Left kidney (tissue), 2 donors: ENCODE results near the gene ZNF385A. TPM values are rescaled to one million over a fixed set of nuclear protein-coding genes. Genes with fewer than 3 reads are reported as not detected.

ENCODE experiments used
- DNase-seq: peaks from one replicate; pipeline ENCODE4 v3.0.0-alpha.2; 2013
- polyA plus RNA-seq: library from polyadenylated mRNA; unstranded; fragments of 120-200 nt; gene quantifications from one replicate; pipeline ENCODE4 v1.2.1, GENCODE V29; 2013; ENCODE audit not compliant: insufficient read length

Gene ZNF385A
- polyA plus RNA-seq, 1 donor: 10.8 TPM

DNA sequence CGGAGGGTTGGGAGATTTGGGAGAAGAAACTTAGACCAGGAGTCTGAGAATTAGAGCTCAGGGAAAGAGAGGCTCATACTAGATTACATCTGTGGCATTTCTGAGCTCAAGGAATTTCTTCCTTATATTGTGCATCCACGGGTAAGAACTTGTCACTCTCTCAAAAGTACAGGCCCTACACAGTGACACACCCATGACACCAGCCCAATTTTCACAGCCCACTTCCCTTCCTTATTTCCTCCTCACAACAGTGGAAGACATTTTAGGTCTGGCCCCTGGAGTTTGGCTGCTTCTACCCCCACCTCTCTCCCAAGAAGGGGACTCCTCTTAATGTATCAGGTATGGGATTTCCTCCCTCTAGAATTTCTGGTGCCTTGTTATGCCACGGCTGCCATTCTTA is 9.2 kb upstream of the ZNF385A start:
- DNase-seq: no peak

DNA sequence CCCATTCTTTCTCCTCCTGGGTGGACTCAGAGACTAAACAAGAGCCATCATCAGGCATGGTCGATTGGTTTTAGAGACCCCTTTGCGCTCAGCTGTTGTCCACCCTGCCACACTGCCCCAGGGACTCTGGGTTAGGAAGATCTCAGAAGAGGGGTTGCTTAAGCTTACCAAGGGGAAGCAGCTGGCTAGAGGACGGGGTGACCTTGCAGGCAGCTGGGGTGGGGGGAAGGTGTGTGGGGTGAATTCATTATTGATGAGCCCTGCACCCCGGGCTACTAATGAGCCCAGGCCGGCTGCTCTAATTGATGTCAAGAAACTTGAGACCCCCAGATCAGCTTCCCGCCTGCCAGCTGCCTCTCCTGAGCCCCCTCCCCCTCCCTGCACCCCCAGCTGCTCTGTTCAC is 8.7 kb upstream of the ZNF385A start:
- DNase-seq: no peak

GRCh38 chr12:54392485-54393206 is 8.1 kb upstream of the ZNF385A start:
- DNase-seq: no peak

DNA sequence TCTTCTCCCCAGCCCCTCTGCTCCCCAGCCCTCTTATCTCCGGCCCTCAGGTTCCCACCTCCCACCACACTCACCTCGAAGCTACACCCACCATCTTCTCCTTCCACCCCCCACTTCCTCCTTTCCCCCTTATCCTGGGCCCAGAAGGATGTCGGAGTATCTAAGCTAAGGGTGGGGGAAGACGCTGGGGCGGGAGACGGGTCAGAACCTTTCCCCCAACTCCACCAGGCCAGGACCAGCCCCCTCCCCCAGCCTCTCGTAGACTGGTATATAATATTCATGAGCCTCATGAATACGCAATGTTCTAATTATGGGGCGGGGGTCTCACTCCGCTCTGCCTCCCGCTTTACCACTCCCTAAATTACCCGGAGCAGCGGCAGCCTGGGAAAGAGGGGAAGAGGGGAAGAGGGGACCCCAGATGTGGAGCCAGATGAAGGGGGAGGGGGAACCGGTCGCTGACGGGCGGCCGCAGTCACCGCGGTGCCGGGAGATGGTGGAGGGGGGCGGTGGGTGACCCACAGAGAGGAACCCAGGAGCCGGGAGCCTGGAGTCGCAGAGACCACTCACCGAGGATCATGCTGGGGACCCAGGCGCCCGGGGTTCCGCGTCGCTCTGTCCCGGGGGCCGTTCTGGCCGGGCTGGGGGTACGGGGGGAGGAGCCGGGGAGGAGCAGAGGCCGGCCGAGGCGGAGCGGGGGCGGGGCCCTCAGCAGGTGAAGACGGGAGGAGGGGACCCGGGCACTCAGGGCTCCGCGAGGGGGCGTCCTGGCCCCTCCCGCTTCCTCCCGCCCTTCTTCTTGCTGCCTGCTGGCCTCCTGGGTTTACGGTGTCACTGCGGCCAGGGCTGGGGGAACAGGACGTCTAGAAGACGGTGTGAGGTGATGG is 6.4 kb upstream of the ZNF385A start:
- DNase-seq: no peak

GRCh38 chr12:54390176-54390667 is 5.7 kb upstream of the ZNF385A start:
- DNase-seq: no peak

- no peak for DNase-seq
Measured at GRCh38 chr12:54389607-54390175, 5.2 kb upstream of the ZNF385A start.

DNA sequence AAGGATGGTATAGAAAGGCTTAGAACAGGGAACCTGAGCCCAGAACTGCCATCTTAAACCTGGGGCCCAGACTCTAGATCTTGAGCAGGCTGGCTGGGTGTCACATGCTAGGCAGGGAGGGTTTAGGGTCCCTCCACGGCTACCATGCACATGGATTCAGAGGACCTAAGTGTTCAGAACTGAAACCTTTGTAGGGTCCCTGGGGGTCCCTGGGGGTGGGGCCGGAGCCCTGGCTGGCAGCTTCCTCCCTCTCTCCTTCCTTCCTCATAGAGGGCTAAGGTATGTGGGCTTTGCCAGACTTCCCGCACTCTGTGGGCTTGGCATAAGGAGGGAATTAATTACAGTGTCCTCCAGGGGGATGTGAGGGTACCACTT is 4.6 kb upstream of the ZNF385A start:
- DNase-seq: no peak

DNA sequence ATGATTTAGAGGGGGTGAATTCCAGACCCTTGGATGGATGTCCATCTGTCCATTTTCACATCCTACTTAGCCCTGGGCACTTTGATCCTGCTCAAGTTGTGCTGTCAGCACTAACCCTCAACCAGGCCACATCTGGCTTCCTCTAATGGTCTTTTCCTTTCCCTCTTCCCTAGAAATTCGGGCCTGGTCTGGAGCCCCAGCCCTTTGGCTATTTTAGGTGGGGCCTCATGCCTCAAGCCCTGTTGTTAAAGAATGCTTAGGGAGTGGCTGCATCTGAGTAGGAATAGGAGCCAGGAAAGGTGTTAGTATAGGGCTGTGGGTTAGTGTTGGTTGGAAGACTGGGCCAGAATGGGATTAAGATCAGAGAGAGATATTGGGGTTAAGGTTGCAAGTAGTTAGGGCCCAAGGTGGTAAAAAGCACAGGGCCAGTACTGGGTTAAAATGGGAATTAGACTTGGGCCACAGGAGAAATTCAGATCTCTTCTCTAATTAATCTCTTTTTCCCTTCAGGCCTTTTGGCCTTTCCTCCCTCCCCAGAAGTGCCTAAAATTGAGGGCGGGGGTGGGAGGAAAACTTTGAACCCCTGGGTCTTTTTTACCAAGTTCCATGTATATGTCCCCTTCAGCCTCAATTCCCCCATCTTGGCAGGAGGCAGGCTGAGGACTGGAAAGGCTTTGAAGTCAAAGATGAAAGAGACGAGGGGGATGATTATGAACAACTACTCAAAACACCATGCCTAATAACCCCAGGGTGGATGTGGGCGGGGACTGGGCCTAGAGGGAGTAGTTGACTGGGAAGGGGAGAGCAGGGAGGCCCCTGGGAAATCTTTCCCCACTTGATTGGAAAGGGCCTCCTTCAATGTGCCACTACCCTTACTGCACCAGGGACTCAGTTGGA is 4.0 kb upstream of the ZNF385A start:
- DNase-seq: no peak

DNA sequence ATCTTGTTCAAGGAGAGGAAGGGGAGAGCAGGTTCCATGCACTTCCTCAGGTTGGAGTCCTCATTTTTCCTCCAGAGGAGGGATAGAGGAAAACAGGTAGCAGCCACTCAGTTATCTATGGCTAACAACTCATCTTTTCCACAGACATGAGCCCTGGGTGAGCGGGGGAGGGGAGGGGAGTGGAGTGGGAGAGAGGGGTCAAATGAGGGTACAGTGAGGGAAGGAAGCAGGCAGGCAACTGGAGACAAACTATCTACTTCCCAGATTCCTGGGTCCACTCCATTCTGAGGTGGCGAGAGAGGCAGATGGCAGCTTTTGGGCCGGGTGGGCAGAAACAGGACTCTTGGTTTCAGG is 2.6 kb upstream of the ZNF385A start:
- no peak for DNase-seq

- DNase-seq: no peak
Measured at GRCh38 chr12:54386403-54387113, 2.0 kb upstream of the ZNF385A start.

GRCh38 chr12:54385251-54385914 is 850 bp upstream of the ZNF385A start:
- DNase-seq: no peak

- no peak for DNase-seq
Measured at GRCh38 chr12:54383041-54383609, 1.4 kb downstream of the ZNF385A start.

DNA sequence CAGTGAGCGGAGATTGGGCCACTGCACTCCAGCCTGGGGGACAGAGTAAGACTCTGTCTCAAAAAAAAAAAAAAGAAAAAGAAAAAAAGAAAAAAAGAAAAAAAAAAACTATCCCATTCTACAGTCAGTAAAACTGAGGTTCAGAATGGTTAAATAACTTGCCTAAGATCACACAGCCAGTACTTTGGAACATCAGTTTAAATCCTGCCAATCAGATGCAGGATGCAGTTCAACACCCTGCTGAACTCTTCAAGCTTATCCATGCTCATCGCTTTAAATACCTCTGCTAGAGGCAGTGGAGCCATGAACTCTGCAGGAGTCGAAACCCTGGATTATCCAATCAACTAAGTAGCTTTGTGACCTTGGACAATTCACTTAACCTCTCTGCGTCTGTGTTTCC is 3.4 kb downstream of the ZNF385A start:
- DNase-seq: no peak

DNA sequence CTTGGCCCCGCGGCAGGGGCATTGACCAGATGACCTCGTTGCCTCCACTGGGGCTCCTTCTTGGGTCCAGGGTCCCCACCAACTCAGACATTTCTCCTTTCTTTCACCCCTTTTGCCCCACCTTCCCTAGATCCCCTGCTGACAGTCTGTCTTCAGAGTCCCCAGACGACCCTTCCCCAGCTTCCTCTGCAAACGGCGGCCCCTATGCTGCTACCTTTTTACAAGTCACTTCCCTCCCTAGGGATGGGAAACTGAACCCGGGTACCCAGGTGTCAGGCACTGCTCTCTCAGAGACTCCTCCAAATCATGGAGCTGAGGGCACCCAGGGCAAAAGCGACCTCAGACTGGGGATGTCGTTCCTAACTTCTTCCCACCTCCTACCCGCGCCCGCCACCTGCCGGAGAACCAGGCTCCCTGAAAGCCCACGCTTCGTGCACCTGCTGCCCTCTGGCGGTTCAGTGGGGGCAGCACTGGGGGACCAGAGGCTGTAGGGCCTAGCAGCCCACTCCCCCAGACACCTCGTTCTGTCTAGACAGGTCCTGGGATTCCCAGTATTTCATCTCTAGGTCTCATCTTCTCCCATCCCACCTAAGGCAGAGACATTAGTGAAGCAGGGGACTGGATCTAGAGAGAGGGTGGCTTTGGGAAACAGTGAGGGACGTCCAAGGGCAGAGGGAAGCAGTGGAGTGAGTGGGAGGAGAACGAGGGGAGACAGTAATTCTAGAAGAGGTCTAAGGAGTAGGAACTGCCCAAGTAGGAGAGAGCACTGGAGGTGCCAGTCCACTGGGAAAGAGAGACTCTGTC is 4.9 kb downstream of the ZNF385A start:
- peak; percentile 92 for DNase-seq

DNA sequence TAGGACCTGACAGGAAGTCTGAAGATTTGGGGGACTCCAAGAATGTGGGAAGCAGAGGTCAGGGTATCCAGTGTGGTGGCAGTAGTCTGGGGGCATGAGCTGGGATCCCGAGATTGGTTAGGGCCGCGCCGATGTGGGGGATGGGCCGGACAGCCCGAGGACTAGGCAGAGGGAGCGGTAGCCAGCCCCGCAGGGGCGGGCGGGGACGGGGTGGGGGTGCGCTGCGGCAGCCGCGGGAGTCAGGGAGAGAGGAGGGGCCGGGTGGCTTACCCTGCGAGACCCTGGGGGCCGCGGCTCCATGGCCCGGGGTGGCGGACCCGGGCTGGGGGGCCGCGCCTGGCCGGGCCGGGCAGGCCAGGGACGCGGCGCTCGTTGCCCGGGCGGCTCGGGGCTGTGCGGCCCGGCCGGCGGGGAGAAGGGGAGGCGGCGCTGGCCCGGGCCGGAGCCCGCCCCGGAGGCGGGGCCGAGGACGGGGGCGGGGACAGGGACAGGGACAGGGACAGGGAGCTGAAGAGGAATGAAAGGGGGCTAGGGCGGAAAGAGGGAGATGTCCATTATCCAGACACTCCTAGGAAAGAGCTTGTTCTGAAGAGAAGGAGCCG is 5.6 kb downstream of the ZNF385A start:
- DNase-seq: no peak

GRCh38 chr12:54377797-54378515 is 6.6 kb downstream of the ZNF385A start:
- DNase-seq: no peak

GRCh38 chr12:54377007-54377406 is 7.5 kb downstream of the ZNF385A start:
- no peak for DNase-seq

GRCh38 chr12:54376596-54376995 is 7.9 kb downstream of the ZNF385A start:
- DNase-seq: no peak

- DNase-seq: no peak
Measured at GRCh38 chr12:54375259-54375579, 9.3 kb downstream of the ZNF385A start.
